HepG2 (cell line): ENCODE measurements around the gene STAT1. TPM values are rescaled to one million over a fixed set of nuclear protein-coding genes. Genes with fewer than 3 reads are reported as not detected.

Experiments used
- ATAD3A ChIP-seq: sonication (generic); formaldehyde crosslinking; IDR thresholded peaks from 2 replicates; pipeline ENCODE4 v1.4.0; 2020; ENCODE audit warnings: missing genetic modification reagents
- CEBPB ChIP-seq: IDR thresholded peaks from 2 replicates; pipeline ENCODE4 v1.6.1; 2011; ENCODE audit warnings: low read depth, low read length, improper control_type of control experiment, borderline replicate concordance
- FOXP1 ChIP-seq, 2 experiments: fragments of 450-650 bp in 1 of 2; IDR thresholded peaks; 2 replicates each; pipeline ENCODE4 v1.6.1; 2017 to 2018; ENCODE audit warnings: antibody characterized with exemption in 1 of 2
- MYPOP ChIP-seq: sonication (generic); formaldehyde crosslinking; IDR thresholded peaks from 2 replicates; pipeline ENCODE4 v1.8.1; 2023; ENCODE audit warnings: mild to moderate bottlenecking, moderate library complexity, missing genetic modification reagents
- NR2F6 ChIP-seq, 2 experiments: IDR thresholded peaks; 2 replicates each; pipeline ENCODE4 v1.6.1; 2016; ENCODE audit warnings: antibody characterized with exemption in 1 of 2, mild to moderate bottlenecking in 1 of 2
- SMAD3 ChIP-seq: sonication (generic); formaldehyde crosslinking; IDR thresholded peaks from 2 replicates; pipeline ENCODE4 v1.4.0; 2020; ENCODE audit warnings: missing genetic modification reagents
- SMYD3 ChIP-seq: sonication (generic); formaldehyde crosslinking; IDR thresholded peaks from 2 replicates; pipeline ENCODE4 v1.8.1; 2023; ENCODE audit warnings: mild to moderate bottlenecking, missing genetic modification reagents
- SPEN ChIP-seq: sonication (generic); formaldehyde crosslinking; IDR thresholded peaks from 2 replicates; pipeline ENCODE4 v1.5.1; 2020; ENCODE audit warnings: low read depth, mild to moderate bottlenecking, missing genetic modification reagents
- SSRP1 ChIP-seq: IDR thresholded peaks from 2 replicates; pipeline ENCODE4 v1.6.1; 2016; ENCODE audit warnings: control low read depth
- STAT6 ChIP-seq: sonication (generic); formaldehyde crosslinking; IDR thresholded peaks from 2 replicates; pipeline ENCODE4 v1.4.0; 2020; ENCODE audit warnings: missing genetic modification reagents, mild to moderate bottlenecking, borderline replicate concordance
- XBP1 ChIP-seq: sonication (generic); formaldehyde crosslinking; IDR thresholded peaks from 2 replicates; pipeline ENCODE4 v1.5.0; 2020; ENCODE audit warnings: missing genetic modification reagents
- ZFP36L1 ChIP-seq: sonication (generic); formaldehyde crosslinking; IDR thresholded peaks from 2 replicates; pipeline ENCODE4 v1.8.0; 2022; ENCODE audit warnings: mild to moderate bottlenecking, missing genetic modification reagents, moderate library complexity
- ZHX1 ChIP-seq: sonication (generic); formaldehyde crosslinking; IDR thresholded peaks from 2 replicates; pipeline ENCODE4 v1.8.1; 2022; ENCODE audit warnings: low read depth, mild to moderate bottlenecking, missing genetic modification reagents
- ZNF142 ChIP-seq: sonication (generic); formaldehyde crosslinking; IDR thresholded peaks from 2 replicates; pipeline ENCODE4 v1.4.0; 2020; ENCODE audit warnings: missing genetic modification reagents
- ZNF329 ChIP-seq: sonication (generic); formaldehyde crosslinking; IDR thresholded peaks from 2 replicates; pipeline ENCODE4 v1.9.0; 2021; ENCODE audit warnings: low read depth, mild to moderate bottlenecking, missing genetic modification reagents
- ZNF605 ChIP-seq: sonication (generic); formaldehyde crosslinking; IDR thresholded peaks from 2 replicates; pipeline ENCODE4 v1.8.0; 2022; ENCODE audit warnings: mild to moderate bottlenecking, missing genetic modification reagents
- ZSCAN9 ChIP-seq: IDR thresholded peaks from 2 replicates; pipeline ENCODE4 v1.6.1; 2016; ENCODE audit warnings: borderline replicate concordance
- polyA plus RNA-seq, 8 experiments: library from polyadenylated mRNA; depleted of rRNA in 3 of 8; stranded (reverse) in 7 of 8; unstranded in 1 of 8; fragments of >200 nt; fragmentation: Illumina TruSeq in 4 of 8; extraction: Trizol in 4 of 8; gene quantifications; 2 replicates each; pipeline versions ENCODE4 v1.2.1 to v1.2.3, GENCODE V29; 2011 to 2016; ENCODE audit warnings: low read depth in 4 of 8, missing spikeins in 1 of 8, mixed read lengths in 1 of 8; ENCODE audit not compliant: insufficient read depth in 1 of 8
- total RNA-seq, 5 experiments: library from RNA; depleted of rRNA; stranded (reverse); fragments of >200 nt; fragmentation: Illumina TruSeq; extraction: Trizol; gene quantifications; 2 replicates each; pipeline ENCODE4 v1.2.3, GENCODE V29; 2016; ENCODE audit warnings: low read depth in 1 of 5

Gene STAT1
- total and polyA plus RNA-seq, 2 of the 13 experiments (the other 11 are each of a cell fraction or from before 2014, with no cell fraction given) = 21.8 to 59.6 TPM

- TF ChIP-seq NR2F6 (IDR thresholded peaks at IDR 0.05) = 0 out of 2 replicates have a peak, but pooled peaks have one; percentile 12
- TF ChIP-seq NR2F6 (CRISPR knock-in tag; IDR thresholded peaks at IDR 0.05) = peak; percentile 59; the same call in 1 of the 2 replicates
- peak; percentile 99 for TF ChIP-seq SPEN (CRISPR knock-in tag)
- peak; percentile 99 for TF ChIP-seq STAT6 (CRISPR knock-in tag)
- TF ChIP-seq ZSCAN9 (CRISPR knock-in tag) = peak; percentile 98
- TF ChIP-seq FOXP1 (IDR thresholded peaks at IDR 0.05) = no peak
- TF ChIP-seq FOXP1 (CRISPR knock-in tag; IDR thresholded peaks at IDR 0.05) = peak; percentile 70; the same call in 1 of the 2 replicates
- TF ChIP-seq MYPOP (CRISPR knock-in tag) = peak; percentile 99
- peak; percentile 96 for TF ChIP-seq SMAD3 (CRISPR knock-in tag)
- 0 out of 2 replicates have a peak, but pooled peaks have one; percentile 40 for TF ChIP-seq XBP1
- peak; percentile 72 for TF ChIP-seq ZNF142
- peak; percentile 99 for TF ChIP-seq ZFP36L1 (CRISPR knock-in tag)
- TF ChIP-seq CEBPB = no peak
- peak; percentile 97 for TF ChIP-seq ZNF605 (CRISPR knock-in tag)
- peak; percentile 90 for TF ChIP-seq ZHX1 (CRISPR knock-in tag)
- TF ChIP-seq ZNF329 (CRISPR knock-in tag) = 0 out of 2 replicates have a peak, but pooled peaks have one; percentile 33
- TF ChIP-seq SSRP1 (CRISPR knock-in tag) = peak; percentile 20; the same call in 1 of the 2 replicates
- no peak for TF ChIP-seq ATAD3A (CRISPR knock-in tag)
- TF ChIP-seq SMYD3 = peak; percentile 82
These were observed at the start of gene STAT1 (continued) for GRCh38 chr2:191013932-191014652.
